ENCODE measurements around the gene RFNG. TPM values are rescaled to one million over a fixed set of nuclear protein-coding genes. Genes with fewer than 3 reads are reported as not detected.

Gene RFNG
- total RNA-seq, 4 donors from 2014 or later: 11.8 to 33.7 (median 23.3) TPM

GRCh38 chr17:82098169-82098938 is 46.7 kb upstream of the RFNG start, which contains the start of gene FASN:
TSS of gene FASN (minus strand) at chr17:82098236. CDS start at chr17:82096445, 1,791 bp downstream.
- H3K36me3 ChIP-seq: no peaks in the 10 kb centered on the region

GRCh38 chr17:82097919-82098168 is 46.2 kb upstream of the RFNG start:
- Histone ChIP-seq H3K4me3 (peak overlapping the region; percentile 50 to 80), H3K27me3 (no peaks in the 10 kb centered on the region), H3K4me1 (peaks cover 0 to 12% of the 10 kb centered on the region in 2 donors), H3K27ac (peak overlapping the region; percentile 86 to 95), H3K36me3 (no peaks in the 10 kb centered on the region), H3K9me3 (no peaks in the 10 kb centered on the region)
- TF ChIP-seq, protein P1, sequence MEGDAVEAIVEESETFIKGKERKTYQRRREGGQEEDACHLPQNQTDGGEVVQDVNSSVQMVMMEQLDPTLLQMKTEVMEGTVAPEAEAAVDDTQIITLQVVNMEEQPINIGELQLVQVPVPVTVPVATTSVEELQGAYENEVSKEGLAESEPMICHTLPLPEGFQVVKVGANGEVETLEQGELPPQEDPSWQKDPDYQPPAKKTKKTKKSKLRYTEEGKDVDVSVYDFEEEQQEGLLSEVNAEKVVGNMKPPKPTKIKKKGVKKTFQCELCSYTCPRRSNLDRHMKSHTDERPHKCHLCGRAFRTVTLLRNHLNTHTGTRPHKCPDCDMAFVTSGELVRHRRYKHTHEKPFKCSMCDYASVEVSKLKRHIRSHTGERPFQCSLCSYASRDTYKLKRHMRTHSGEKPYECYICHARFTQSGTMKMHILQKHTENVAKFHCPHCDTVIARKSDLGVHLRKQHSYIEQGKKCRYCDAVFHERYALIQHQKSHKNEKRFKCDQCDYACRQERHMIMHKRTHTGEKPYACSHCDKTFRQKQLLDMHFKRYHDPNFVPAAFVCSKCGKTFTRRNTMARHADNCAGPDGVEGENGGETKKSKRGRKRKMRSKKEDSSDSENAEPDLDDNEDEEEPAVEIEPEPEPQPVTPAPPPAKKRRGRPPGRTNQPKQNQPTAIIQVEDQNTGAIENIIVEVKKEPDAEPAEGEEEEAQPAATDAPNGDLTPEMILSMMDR (IDR thresholded peaks at IDR 0.05): no peak
- no peak for TF ChIP-seq POLR2A (IDR thresholded peaks at IDR 0.05)
- DNase-seq: no peak
- intact Hi-C loops (cut with DNase I; ENCODE audit: low total_unique reads): no loop called here

More at GRCh38 chr17:82098169-82098938, 46.7 kb upstream of the RFNG start, which contains the start of gene FASN:
- peaks cover 0 to 12% of the 10 kb centered on the region in 2 donors for H3K4me1 ChIP-seq
- peak; percentile 93 to 94 for DNase-seq
- TF ChIP-seq, protein P1 (IDR thresholded peaks at IDR 0.05): peak; percentile 16 to 68 (median 46)
- TF ChIP-seq POLR2A (IDR thresholded peaks at IDR 0.05): peak; percentile 91 to 99
- H3K4me3 ChIP-seq: peak within 1 kb of the TSS; percentile 50 to 80
- H3K27ac ChIP-seq: peak within 1 kb of the TSS; percentile 86 to 95
- H3K9me3 ChIP-seq: no peaks in the 10 kb centered on the region
- intact Hi-C loops (cut with DNase I; ENCODE audit: low total_unique reads): no loop called here
- no peaks in the 10 kb centered on the region for H3K27me3 ChIP-seq

DNA sequence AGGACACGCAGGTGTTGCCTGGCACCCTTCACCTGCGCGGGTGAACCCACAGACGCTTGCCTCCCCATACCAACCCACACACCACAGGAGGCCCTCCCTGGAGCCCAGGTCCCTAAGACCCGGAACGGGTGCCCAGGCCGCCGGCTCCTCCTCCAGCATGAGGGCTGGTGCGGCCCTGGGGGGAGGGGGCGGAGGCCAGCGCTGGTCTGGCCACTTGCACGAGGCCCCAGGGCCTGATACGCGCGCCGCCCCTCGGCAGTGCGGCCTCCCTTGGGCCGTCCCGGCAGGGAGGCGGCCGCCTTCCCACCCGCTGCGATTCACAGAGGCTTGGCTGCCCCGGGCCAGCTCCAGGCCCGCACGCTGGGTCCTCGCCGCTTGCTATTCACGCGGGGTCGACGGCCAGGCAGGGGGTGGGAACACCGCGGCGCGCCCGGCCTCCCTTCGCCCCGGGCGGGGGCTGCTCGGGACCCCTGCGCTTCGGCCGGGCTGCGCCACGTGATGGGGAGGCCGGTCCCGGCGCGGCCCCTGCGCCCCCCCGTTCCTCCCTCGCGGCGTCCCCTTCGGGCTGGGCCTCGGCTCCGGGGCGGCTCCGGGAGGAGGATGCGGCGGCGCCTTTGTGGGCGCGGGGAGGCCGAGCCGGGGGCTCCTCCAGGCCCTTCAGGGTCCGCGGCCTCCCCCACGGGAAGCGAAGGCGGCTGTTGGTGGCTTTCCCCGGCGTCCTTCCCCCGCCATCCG is 45.7 kb upstream of the RFNG start:
- Histone ChIP-seq H3K4me1 (peaks cover 0 to 12% of the 10 kb centered on the region in 2 donors), H3K27me3 (no peaks in the 10 kb centered on the region), H3K36me3 (no peaks in the 10 kb centered on the region), H3K9me3 (no peaks in the 10 kb centered on the region), H3K27ac (peak overlapping the region; percentile 86 to 95), H3K4me3 (peak overlapping the region; percentile 50 to 80)
- peak; percentile 39 to 50 for DNase-seq
- intact Hi-C loops (cut with DNase I; ENCODE audit: low total_unique reads): no loop called here
- TF ChIP-seq, protein P1 (IDR thresholded peaks at IDR 0.05): no peak
- peak in 1 of 2 donors; percentile 30 for TF ChIP-seq POLR2A (IDR thresholded peaks at IDR 0.05)

DNA sequence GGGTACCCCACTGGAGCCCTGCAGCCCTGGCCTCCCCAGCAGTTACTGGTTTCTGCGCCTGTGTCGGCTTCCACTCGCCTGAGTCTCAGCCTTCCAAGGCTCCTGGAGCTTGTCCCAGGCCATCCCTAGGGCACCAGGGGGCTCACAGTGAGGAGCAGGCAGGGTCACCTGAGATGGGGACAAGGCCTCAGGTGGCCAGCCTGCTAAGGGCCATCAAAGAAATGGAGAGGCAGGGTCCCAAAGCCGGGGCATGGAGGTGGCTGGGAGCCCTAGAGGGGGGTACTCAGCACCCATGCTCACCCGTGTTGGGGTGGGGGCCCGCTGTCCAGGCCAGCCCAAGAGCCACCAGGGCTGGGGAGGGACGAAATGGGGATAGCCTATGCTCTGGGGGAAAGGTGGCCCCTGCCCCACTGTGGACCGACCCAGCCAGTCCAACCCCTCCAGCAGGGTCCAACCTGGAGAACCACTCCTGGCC is 45.1 kb upstream of the RFNG start:
- TF ChIP-seq, protein P1 (IDR thresholded peaks at IDR 0.05): no peak
- TF ChIP-seq POLR2A (IDR thresholded peaks at IDR 0.05): no peak
- peak in 1 of 2 donors; percentile 15 for DNase-seq
- H3K36me3 ChIP-seq: no peaks in the 10 kb centered on the region
- intact Hi-C loops (cut with DNase I; ENCODE audit: low total_unique reads): no loop called here
- peak overlapping the region; percentile 50 to 80 for H3K4me3 ChIP-seq
- peak overlapping the region; percentile 86 to 95 for H3K27ac ChIP-seq
- no peaks in the 10 kb centered on the region for H3K27me3 ChIP-seq
- H3K9me3 ChIP-seq: no peaks in the 10 kb centered on the region
- peaks cover 0 to 12% of the 10 kb centered on the region in 2 donors for H3K4me1 ChIP-seq

All from uterus (tissue), 4 donors.